ENCODE data around the gene ADISSP.
A peak's percentile ranks its signal among the peaks of the same experiment; 100 is the strongest.

Gene ADISSP

GRCh38 chr20:3767427-3768341 lies at the start of gene ADISSP:
ADISSP (minus strand) TSS chr20:3767753; CDS start chr20:3760100, 7,653 bp downstream.
- peak; percentile 98 to 99 for DNase-seq

GRCh38 chr20:3815703-3816315 lies 48.3 kb upstream of the ADISSP start:
- DNase-seq: peak in 1 of 2 donors; percentile 48

- DNase-seq: no peak
Measured at GRCh38 chr20:3814928-3815495, 47.5 kb upstream of the ADISSP start.

- no peak for DNase-seq
Measured at GRCh38 chr20:3813848-3814581, 46.5 kb upstream of the ADISSP start.

GRCh38 chr20:3812975-3813847 lies 45.7 kb upstream of the ADISSP start:
- DNase-seq: no peak

- DNase-seq: no peak
Measured at GRCh38 chr20:3812259-3812681, 44.7 kb upstream of the ADISSP start.

GRCh38 chr20:3811467-3812258 lies 44.1 kb upstream of the ADISSP start:
- DNase-seq: peak; percentile 90 to 92

- DNase-seq: no peak
Measured at GRCh38 chr20:3808544-3808943, 41.0 kb upstream of the ADISSP start.

GRCh38 chr20:3804781-3805180 lies 37.2 kb upstream of the ADISSP start:
- no peak for DNase-seq

- no peak for DNase-seq
Measured at GRCh38 chr20:3804254-3804751, 36.8 kb upstream of the ADISSP start.

- no peak for DNase-seq
Measured at GRCh38 chr20:3803854-3804253, 36.3 kb upstream of the ADISSP start.

GRCh38 chr20:3803289-3803688 lies 35.7 kb upstream of the ADISSP start:
- no peak for DNase-seq

- DNase-seq: no peak
Measured at GRCh38 chr20:3802524-3803239, 35.1 kb upstream of the ADISSP start.

- DNase-seq: no peak
Measured at GRCh38 chr20:3801846-3802245, 34.3 kb upstream of the ADISSP start.

- no peak for DNase-seq
Measured at GRCh38 chr20:3801299-3801698, 33.7 kb upstream of the ADISSP start.

GRCh38 chr20:3800878-3801260 lies 33.3 kb upstream of the ADISSP start:
- no peak for DNase-seq

GRCh38 chr20:3800256-3800877 lies 32.8 kb upstream of the ADISSP start:
- DNase-seq: no peak

GRCh38 chr20:3798908-3799248 lies 31.3 kb upstream of the ADISSP start:
- DNase-seq: no peak

- DNase-seq: no peak
Measured at GRCh38 chr20:3798373-3798768, 30.8 kb upstream of the ADISSP start.

Measured in CD4-positive, alpha-beta T cell treated with Interleukin-1 beta for 1 hour (primary cell).